ENCODE measurements around the gene COX7B2. TPM values are rescaled to one million over a fixed set of nuclear protein-coding genes. Genes with fewer than 3 reads are reported as not detected.

COX7B2 gene
- not detected for total RNA-seq
- not detected for polyA plus RNA-seq

DNA sequence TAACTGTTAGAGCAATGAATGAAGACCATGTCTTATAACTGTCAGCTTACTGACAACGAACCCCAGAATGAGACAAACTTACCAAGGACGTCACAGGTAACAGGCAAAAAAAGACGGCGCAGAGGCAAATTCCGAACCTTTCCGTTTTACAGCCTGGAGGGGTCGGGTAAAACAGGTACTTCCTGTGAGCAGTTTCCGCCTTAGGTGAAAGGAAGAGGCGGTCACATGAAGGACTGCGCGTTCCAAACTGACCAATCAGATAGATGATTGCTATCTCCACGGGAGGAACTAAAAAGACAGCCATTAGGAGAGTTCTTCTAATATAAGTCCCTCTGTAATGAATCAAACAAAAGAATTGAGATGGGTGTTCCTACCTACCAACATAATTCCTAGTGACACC is at the start of gene COX7B2:
TSS of gene COX7B2 (minus strand) at position 168 of the 400 bp plus-strand sequence. CDS start 174,053 bp downstream, outside the sequence.
- 90% methylated on average over 12 of the region's 12 CpGs for WGBS
- no peak within 1 kb of the TSS for H3K27ac ChIP-seq (ENCODE audit: low read depth in 1 of 2, low read length in 2 of 2)
- no peak within 1 kb of the TSS for H3K4me3 ChIP-seq (ENCODE audit: low read depth in 1 of 3, low read length in 3 of 3)
- no peaks in the 10 kb centered on the region for H3K36me3 ChIP-seq (ENCODE audit: control insufficient read depth in 4 of 4, insufficient read depth in 3 of 4, low read depth in 1 of 4, low read length in 3 of 4)
- no peaks in the 10 kb centered on the region for H3K4me1 ChIP-seq (ENCODE audit: control insufficient read depth in 4 of 4, insufficient read depth in 4 of 4, low read length in 3 of 4)
- DNase-seq (ENCODE audit: low spot score), result no peak
- no peak within 1 kb of the TSS for H3K9ac ChIP-seq (ENCODE audit: low read depth in 1 of 2, low read length in 2 of 2)
- no peaks in the 10 kb centered on the region for H3K9me3 ChIP-seq (ENCODE audit: control insufficient read depth in 4 of 4, low read length in 3 of 4)
- no peaks in the 10 kb centered on the region for H3K27me3 ChIP-seq (ENCODE audit: control insufficient read depth in 4 of 4, insufficient read depth in 4 of 4, low read length in 3 of 4)
- no peak for TF ChIP-seq RXRA (IDR thresholded peaks at IDR 0.05)

DNA sequence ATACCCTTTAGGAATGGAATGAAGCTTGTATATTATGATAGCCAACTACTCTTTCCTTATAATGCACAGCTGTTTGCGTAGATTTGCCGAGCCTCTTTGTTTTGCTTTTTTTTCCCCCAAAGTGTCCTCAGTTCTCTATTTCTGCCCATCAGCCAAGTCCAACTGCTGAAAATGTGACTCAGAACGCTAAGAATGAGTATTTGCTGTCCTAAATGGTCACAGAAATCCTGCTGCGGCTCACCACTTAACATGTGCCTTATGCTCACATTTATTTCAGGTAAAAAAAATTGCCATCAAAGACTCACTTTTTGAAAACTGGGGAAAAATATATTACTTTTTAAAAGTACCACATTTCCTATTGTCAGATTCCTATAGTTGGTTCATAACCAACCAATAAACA is 47.4 kb upstream of the COX7B2 start:
- Histone ChIP-seq H3K9ac (ENCODE audit: low read depth in 1 of 2, low read length in 2 of 2) (no peak overlapping the region), H3K9me3 (ENCODE audit: control insufficient read depth in 4 of 4, low read length in 3 of 4) (no peaks in the 10 kb centered on the region), H3K36me3 (ENCODE audit: control insufficient read depth in 4 of 4, insufficient read depth in 3 of 4, low read depth in 1 of 4, low read length in 3 of 4) (no peaks in the 10 kb centered on the region), H3K4me1 (ENCODE audit: control insufficient read depth in 4 of 4, insufficient read depth in 4 of 4, low read length in 3 of 4) (no peaks in the 10 kb centered on the region), H3K27ac (ENCODE audit: low read depth in 1 of 2, low read length in 2 of 2) (no peak overlapping the region), H3K4me3 (ENCODE audit: low read depth in 1 of 3, low read length in 3 of 3) (no peak overlapping the region), H3K27me3 (ENCODE audit: control insufficient read depth in 4 of 4, insufficient read depth in 4 of 4, low read length in 3 of 4) (no peaks in the 10 kb centered on the region)
- TF ChIP-seq RAD21 (IDR thresholded peaks at IDR 0.05) (no peak), SP1 (IDR thresholded peaks at IDR 0.05) (no peak), JUND (IDR thresholded peaks at IDR 0.05) (no peak), RXRA (IDR thresholded peaks at IDR 0.05) (no peak), EGR1 (IDR thresholded peaks at IDR 0.05; ENCODE audit: low read depth in 2 of 2) (no peak), YY1 (IDR thresholded peaks at IDR 0.05) (no peak), FOXA2 (IDR thresholded peaks at IDR 0.05) (no peak), HNF4G (IDR thresholded peaks at IDR 0.05) (no peak), HNF4A (conservative IDR thresholded peaks at IDR 0.05) (no peak), NR2F2 (IDR thresholded peaks at IDR 0.05) (no peak), TAF1 (conservative IDR thresholded peaks at IDR 0.05) (no peak), GABPA (IDR thresholded peaks at IDR 0.05 in 1 of 2, conservative IDR thresholded peaks at IDR 0.05 in 1 of 2) (no peak), CTCF (IDR thresholded peaks at IDR 0.05; ENCODE audit: low read depth, low read length, missing input control) (no peak), FOXA1 (IDR thresholded peaks at IDR 0.05) (no peak)
- TF ChIP-seq, protein P1, sequence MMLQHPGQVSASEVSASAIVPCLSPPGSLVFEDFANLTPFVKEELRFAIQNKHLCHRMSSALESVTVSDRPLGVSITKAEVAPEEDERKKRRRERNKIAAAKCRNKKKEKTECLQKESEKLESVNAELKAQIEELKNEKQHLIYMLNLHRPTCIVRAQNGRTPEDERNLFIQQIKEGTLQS (IDR thresholded peaks at IDR 0.05), result no peak
- TF ChIP-seq, protein P2, sequence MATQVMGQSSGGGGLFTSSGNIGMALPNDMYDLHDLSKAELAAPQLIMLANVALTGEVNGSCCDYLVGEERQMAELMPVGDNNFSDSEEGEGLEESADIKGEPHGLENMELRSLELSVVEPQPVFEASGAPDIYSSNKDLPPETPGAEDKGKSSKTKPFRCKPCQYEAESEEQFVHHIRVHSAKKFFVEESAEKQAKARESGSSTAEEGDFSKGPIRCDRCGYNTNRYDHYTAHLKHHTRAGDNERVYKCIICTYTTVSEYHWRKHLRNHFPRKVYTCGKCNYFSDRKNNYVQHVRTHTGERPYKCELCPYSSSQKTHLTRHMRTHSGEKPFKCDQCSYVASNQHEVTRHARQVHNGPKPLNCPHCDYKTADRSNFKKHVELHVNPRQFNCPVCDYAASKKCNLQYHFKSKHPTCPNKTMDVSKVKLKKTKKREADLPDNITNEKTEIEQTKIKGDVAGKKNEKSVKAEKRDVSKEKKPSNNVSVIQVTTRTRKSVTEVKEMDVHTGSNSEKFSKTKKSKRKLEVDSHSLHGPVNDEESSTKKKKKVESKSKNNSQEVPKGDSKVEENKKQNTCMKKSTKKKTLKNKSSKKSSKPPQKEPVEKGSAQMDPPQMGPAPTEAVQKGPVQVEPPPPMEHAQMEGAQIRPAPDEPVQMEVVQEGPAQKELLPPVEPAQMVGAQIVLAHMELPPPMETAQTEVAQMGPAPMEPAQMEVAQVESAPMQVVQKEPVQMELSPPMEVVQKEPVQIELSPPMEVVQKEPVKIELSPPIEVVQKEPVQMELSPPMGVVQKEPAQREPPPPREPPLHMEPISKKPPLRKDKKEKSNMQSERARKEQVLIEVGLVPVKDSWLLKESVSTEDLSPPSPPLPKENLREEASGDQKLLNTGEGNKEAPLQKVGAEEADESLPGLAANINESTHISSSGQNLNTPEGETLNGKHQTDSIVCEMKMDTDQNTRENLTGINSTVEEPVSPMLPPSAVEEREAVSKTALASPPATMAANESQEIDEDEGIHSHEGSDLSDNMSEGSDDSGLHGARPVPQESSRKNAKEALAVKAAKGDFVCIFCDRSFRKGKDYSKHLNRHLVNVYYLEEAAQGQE (IDR thresholded peaks at IDR 0.05), result no peak
- TF ChIP-seq, protein P3, sequence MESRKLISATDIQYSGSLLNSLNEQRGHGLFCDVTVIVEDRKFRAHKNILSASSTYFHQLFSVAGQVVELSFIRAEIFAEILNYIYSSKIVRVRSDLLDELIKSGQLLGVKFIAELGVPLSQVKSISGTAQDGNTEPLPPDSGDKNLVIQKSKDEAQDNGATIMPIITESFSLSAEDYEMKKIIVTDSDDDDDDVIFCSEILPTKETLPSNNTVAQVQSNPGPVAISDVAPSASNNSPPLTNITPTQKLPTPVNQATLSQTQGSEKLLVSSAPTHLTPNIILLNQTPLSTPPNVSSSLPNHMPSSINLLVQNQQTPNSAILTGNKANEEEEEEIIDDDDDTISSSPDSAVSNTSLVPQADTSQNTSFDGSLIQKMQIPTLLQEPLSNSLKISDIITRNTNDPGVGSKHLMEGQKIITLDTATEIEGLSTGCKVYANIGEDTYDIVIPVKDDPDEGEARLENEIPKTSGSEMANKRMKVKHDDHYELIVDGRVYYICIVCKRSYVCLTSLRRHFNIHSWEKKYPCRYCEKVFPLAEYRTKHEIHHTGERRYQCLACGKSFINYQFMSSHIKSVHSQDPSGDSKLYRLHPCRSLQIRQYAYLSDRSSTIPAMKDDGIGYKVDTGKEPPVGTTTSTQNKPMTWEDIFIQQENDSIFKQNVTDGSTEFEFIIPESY (IDR thresholded peaks at IDR 0.05), result no peak
- TF ChIP-seq, protein P4, sequence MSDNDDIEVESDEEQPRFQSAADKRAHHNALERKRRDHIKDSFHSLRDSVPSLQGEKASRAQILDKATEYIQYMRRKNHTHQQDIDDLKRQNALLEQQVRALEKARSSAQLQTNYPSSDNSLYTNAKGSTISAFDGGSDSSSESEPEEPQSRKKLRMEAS (IDR thresholded peaks at IDR 0.05), result no peak
- WGBS, result 70% methylated on average over 4 of the region's 4 CpGs
- no peak for DNase-seq (ENCODE audit: low spot score)

Measured in liver (tissue), 9 donors.